ENCODE results near the gene DLST. TPM values are rescaled to one million over a fixed set of nuclear protein-coding genes. Genes with fewer than 3 reads are reported as not detected.
A peak's percentile ranks its signal among the peaks of the same experiment; 100 is the strongest.

The DLST gene
- total and polyA plus RNA-seq, 2 experiments from 2014 or later, result 10.8 to 68.7 TPM

GRCh38 chr14:74952697-74953484 is 71.2 kb downstream of the DLST start:
- H3K9me2 ChIP-seq (replicated peaks; ENCODE audit: insufficient read depth), result no peaks in the 10 kb centered on the region
- H2AFZ ChIP-seq, result no peak overlapping the region
- H3K27me3 ChIP-seq, result no peaks in the 10 kb centered on the region
- H3K4me1 ChIP-seq (ENCODE audit: insufficient read depth), result peaks cover 69% of the 10 kb centered on the region
- peak; percentile 12 for DNase-seq (ENCODE audit: low spot score)
- H3K79me2 ChIP-seq, result peaks cover 31% of the 10 kb centered on the region
- TF ChIP-seq EZH2phosphoT487 (IDR thresholded peaks at IDR 0.05; ENCODE audit: low read depth, severe bottlenecking, unreplicated experiment), result no peak
- TF ChIP-seq EZH2 (IDR thresholded peaks at IDR 0.05; ENCODE audit: borderline replicate concordance), result no peak
- TF ChIP-seq CTCF (IDR thresholded peaks at IDR 0.05; ENCODE audit: poor library complexity), result no peak
- no peaks in the 10 kb centered on the region for H3K9me3 ChIP-seq (ENCODE audit: low read depth)
- peak overlapping the region; percentile 99 for H3K27ac ChIP-seq
- no peaks in the 10 kb centered on the region for H3K36me3 ChIP-seq (replicated peaks; ENCODE audit: insufficient read depth, low read depth)
- WGBS (ENCODE audit: low lambda C conversion rate, missing lambda C conversion rate), result 70% methylated on average over 17 of the region's 18 CpGs
- no peaks in the 10 kb centered on the region for H4K20me1 ChIP-seq (ENCODE audit: insufficient read depth, poor library complexity, severe bottlenecking)
- H3K4me3 ChIP-seq, result no peak overlapping the region
- H3K4me2 ChIP-seq, result peak overlapping the region; percentile 96

Other genes with a start within 250 kb of the DLST start
- 31.7 and 41.3 TPM in 2 replicates for gene AREL1, start 168.8 kb upstream of the DLST start, total RNA-seq
- 11.4 and 13.9 TPM in 2 replicates for gene AREL1, start 168.8 kb upstream of the DLST start, polyA plus RNA-seq
- gene FCF1, start 168.8 kb upstream of the DLST start, total RNA-seq, result 32.9 and 43.6 TPM in 2 replicates
- 11.3 and 12.3 TPM in 2 replicates for gene FCF1, start 168.8 kb upstream of the DLST start, polyA plus RNA-seq
- 31.5 and 44.8 TPM in 2 replicates for gene YLPM1, start 118.6 kb upstream of the DLST start, total RNA-seq
- gene YLPM1, start 118.6 kb upstream of the DLST start, polyA plus RNA-seq, result 20.2 and 21.2 TPM in 2 replicates
- gene PROX2, start 5.8 kb upstream of the DLST start, total RNA-seq, result not detected in 2 replicates
- gene PROX2, start 5.8 kb upstream of the DLST start, polyA plus RNA-seq, result 0.50 TPM in 1 of 2 replicates, not detected in the other
- 0.57 and 1.2 TPM in 2 replicates for gene RPS6KL1, start 41.3 kb downstream of the DLST start, total RNA-seq
- gene RPS6KL1, start 41.3 kb downstream of the DLST start, polyA plus RNA-seq, result 0.18 and 1.5 TPM in 2 replicates
- gene PGF, start 73.7 kb downstream of the DLST start, total RNA-seq, result 25.0 and 25.2 TPM in 2 replicates
- 31.0 and 33.0 TPM in 2 replicates for gene PGF, start 73.7 kb downstream of the DLST start, polyA plus RNA-seq
- gene EIF2B2, start 121.0 kb downstream of the DLST start, total RNA-seq, result 35.7 and 45.2 TPM in 2 replicates
- 75.6 and 93.2 TPM in 2 replicates for gene EIF2B2, start 121.0 kb downstream of the DLST start, polyA plus RNA-seq
- 15.6 and 21.3 TPM in 2 replicates for gene MLH3, start 169.6 kb downstream of the DLST start, total RNA-seq
- 8.5 and 9.9 TPM in 2 replicates for gene MLH3, start 169.6 kb downstream of the DLST start, polyA plus RNA-seq
- gene ACYP1, start 182.1 kb downstream of the DLST start, total RNA-seq, result 7.1 and 9.5 TPM in 2 replicates
- gene ACYP1, start 182.1 kb downstream of the DLST start, polyA plus RNA-seq, result 13.5 and 19.5 TPM in 2 replicates
- gene ZC2HC1C, start 187.7 kb downstream of the DLST start, total RNA-seq, result 1.7 and 14.9 TPM in 2 replicates
- 1.1 and 3.8 TPM in 2 replicates for gene ZC2HC1C, start 187.7 kb downstream of the DLST start, polyA plus RNA-seq
- gene NEK9, start 245.1 kb downstream of the DLST start, total RNA-seq, result 19.5 and 21.1 TPM in 2 replicates
- 8.8 and 12.9 TPM in 2 replicates for gene NEK9, start 245.1 kb downstream of the DLST start, polyA plus RNA-seq

Data from hepatocyte (in vitro differentiated cells).